HepG2 (cell line): ENCODE results near the gene TFB1M. TPM values are rescaled to one million over a fixed set of nuclear protein-coding genes. Genes with fewer than 3 reads are reported as not detected.

Experiments used
- BORCS8-MEF2B ChIP-seq: sonication (generic); formaldehyde crosslinking; IDR thresholded peaks from 2 replicates; pipeline ENCODE4 v1.8.0; 2022; ENCODE audit warnings: mild to moderate bottlenecking, missing genetic modification reagents
- CBFB ChIP-seq: sonication (generic); formaldehyde crosslinking; IDR thresholded peaks from 2 replicates; pipeline ENCODE4 v1.4.0; 2020; ENCODE audit warnings: missing genetic modification reagents
- ELF1 ChIP-seq: sonication (generic); formaldehyde crosslinking; IDR thresholded peaks from 2 replicates; pipeline ENCODE4 v1.4.0; 2020; ENCODE audit warnings: missing genetic modification reagents
- FOXO1 ChIP-seq: sonication (generic); formaldehyde crosslinking; IDR thresholded peaks from 2 replicates; pipeline ENCODE4 v1.4.0; 2020; ENCODE audit warnings: missing genetic modification reagents
- GABPB1 ChIP-seq: IDR thresholded peaks from 2 replicates; pipeline ENCODE4 v1.6.1; 2016; ENCODE audit warnings: mild to moderate bottlenecking, missing genetic modification reagents, moderate library complexity, missing compliant biosample characterization
- KDM5B ChIP-seq: sonication (generic); formaldehyde crosslinking; IDR thresholded peaks from 2 replicates; pipeline ENCODE4 v1.4.0; 2020; ENCODE audit warnings: missing genetic modification reagents, mild to moderate bottlenecking, borderline replicate concordance
- MBD4 ChIP-seq: IDR thresholded peaks from 2 replicates; pipeline ENCODE4 v1.6.1; 2012; ENCODE audit warnings: low read length, inconsistent platforms, borderline replicate concordance
- NCOA1 ChIP-seq: sonication (generic); formaldehyde crosslinking; IDR thresholded peaks from 2 replicates; pipeline ENCODE4 v1.9.0; 2021; ENCODE audit warnings: missing genetic modification reagents
- NFE2L2 ChIP-seq: fragments of 150-350 bp; IDR thresholded peaks from 2 replicates; pipeline ENCODE4 v1.6.1; 2014; ENCODE audit warnings: low read length
- PHB2 ChIP-seq: fragments of 450-650 bp; IDR thresholded peaks from 2 replicates; pipeline ENCODE4 v1.6.1; 2018; ENCODE audit not compliant: partially characterized antibody
- POLR2AphosphoS5 ChIP-seq: IDR thresholded peaks from 2 replicates; pipeline ENCODE4 v1.6.1; 2012; ENCODE audit warnings: low read depth, low read length
- PRPF4 ChIP-seq: fragments of 200-400 bp; formaldehyde crosslinking; IDR thresholded peaks from 2 replicates; pipeline ENCODE4 v1.6.1; 2016; ENCODE audit warnings: low read length, low read depth; ENCODE audit not compliant: poor library complexity, severe bottlenecking
- ZFP1 ChIP-seq: IDR thresholded peaks from 2 replicates; pipeline ENCODE4 v1.6.1; 2016
- ZNF484 ChIP-seq: sonication (generic); formaldehyde crosslinking; IDR thresholded peaks from 2 replicates; pipeline ENCODE4 v1.5.1; 2020; ENCODE audit warnings: mild to moderate bottlenecking, low read depth, missing genetic modification reagents, borderline replicate concordance
- ZNF709 ChIP-seq: sonication (generic); formaldehyde crosslinking; IDR thresholded peaks from 2 replicates; pipeline ENCODE4 v1.5.0; 2020; ENCODE audit warnings: mild to moderate bottlenecking, missing genetic modification reagents
- ZNF883 ChIP-seq: sonication (generic); formaldehyde crosslinking; IDR thresholded peaks from 2 replicates; pipeline ENCODE4 v1.5.1; 2020; ENCODE audit warnings: mild to moderate bottlenecking, missing genetic modification reagents; ENCODE audit errors: not compliant biosample characterization
- ZZZ3 ChIP-seq: sonication (generic); formaldehyde crosslinking; IDR thresholded peaks from 2 replicates; pipeline ENCODE4 v1.4.0; 2020; ENCODE audit warnings: missing genetic modification reagents, mild to moderate bottlenecking, borderline replicate concordance
- polyA plus RNA-seq, 8 experiments: library from polyadenylated mRNA; depleted of rRNA in 3 of 8; stranded (reverse) in 7 of 8; unstranded in 1 of 8; fragments of >200 nt; fragmentation: Illumina TruSeq in 4 of 8; extraction: Trizol in 4 of 8; gene quantifications; 2 replicates each; pipeline versions ENCODE4 v1.2.1 to v1.2.3, GENCODE V29; 2011 to 2016; ENCODE audit warnings: low read depth in 4 of 8, missing spikeins in 1 of 8, mixed read lengths in 1 of 8; ENCODE audit not compliant: insufficient read depth in 1 of 8
- total RNA-seq, 5 experiments: library from RNA; depleted of rRNA; stranded (reverse); fragments of >200 nt; fragmentation: Illumina TruSeq; extraction: Trizol; gene quantifications; 2 replicates each; pipeline ENCODE4 v1.2.3, GENCODE V29; 2016; ENCODE audit warnings: low read depth in 1 of 5
- TF ChIP-seq, protein P1 (sequence below): sonication (generic); formaldehyde crosslinking; IDR thresholded peaks from 2 replicates; pipeline ENCODE4 v1.5.0; 2020; ENCODE audit warnings: missing genetic modification reagents, mild to moderate bottlenecking, borderline replicate concordance
- TF ChIP-seq, protein P2 (sequence below): IDR thresholded peaks from 2 replicates; pipeline ENCODE4 v1.6.1; 2012; ENCODE audit warnings: low read length, improper control_type of control experiment
- TF ChIP-seq, protein P3 (sequence below): sonication (generic); formaldehyde crosslinking; IDR thresholded peaks from 2 replicates; pipeline ENCODE4 v1.5.1; 2020; ENCODE audit warnings: missing genetic modification reagents, mild to moderate bottlenecking, borderline replicate concordance
- TF ChIP-seq, protein P4 (sequence below): sonication (generic); formaldehyde crosslinking; IDR thresholded peaks from 2 replicates; pipeline ENCODE4 v1.8.1; 2022; ENCODE audit warnings: low read depth, mild to moderate bottlenecking, missing genetic modification reagents

Gene TFB1M
- total and polyA plus RNA-seq, 2 of the 13 experiments (the other 11 are each of a cell fraction or from before 2014, with no cell fraction given), result 91.4 to 122 TPM

DNA sequence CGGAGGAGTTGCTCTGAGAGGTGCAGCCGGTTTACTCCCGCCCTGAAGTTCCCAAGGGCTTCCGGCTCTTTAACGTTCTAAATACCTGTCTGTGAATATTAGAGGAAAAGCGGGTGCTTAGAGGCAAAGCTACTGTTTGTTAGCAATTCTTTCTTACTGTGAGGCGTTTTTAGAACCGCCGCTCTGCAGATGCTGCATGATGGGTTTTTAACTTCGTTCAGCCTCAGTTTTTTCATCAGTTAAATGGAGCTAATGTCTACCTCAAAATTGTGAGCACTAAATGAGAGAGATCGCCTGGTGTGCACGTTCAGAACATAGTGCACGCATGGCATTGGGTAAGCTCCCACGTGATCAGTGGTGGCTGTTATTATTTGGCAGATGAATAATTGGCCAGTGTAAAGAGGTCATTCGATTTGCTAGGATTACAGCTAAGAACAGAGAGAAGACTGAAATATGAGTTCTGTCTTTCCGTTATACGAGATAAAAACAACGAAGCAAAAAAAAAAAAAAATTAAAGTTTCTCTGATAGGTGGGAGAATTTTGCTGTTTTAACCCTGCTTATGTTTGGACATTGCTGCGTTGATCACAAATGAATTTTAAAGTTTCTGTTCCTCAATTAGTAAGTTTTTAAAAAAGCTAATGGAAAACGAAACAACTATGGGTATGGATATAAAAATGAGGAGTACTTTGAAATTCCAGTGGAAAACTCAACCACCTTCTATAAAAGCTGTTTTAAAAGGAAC, 660 bp upstream of the TFB1M start (continued):
- TF ChIP-seq, protein P1, sequence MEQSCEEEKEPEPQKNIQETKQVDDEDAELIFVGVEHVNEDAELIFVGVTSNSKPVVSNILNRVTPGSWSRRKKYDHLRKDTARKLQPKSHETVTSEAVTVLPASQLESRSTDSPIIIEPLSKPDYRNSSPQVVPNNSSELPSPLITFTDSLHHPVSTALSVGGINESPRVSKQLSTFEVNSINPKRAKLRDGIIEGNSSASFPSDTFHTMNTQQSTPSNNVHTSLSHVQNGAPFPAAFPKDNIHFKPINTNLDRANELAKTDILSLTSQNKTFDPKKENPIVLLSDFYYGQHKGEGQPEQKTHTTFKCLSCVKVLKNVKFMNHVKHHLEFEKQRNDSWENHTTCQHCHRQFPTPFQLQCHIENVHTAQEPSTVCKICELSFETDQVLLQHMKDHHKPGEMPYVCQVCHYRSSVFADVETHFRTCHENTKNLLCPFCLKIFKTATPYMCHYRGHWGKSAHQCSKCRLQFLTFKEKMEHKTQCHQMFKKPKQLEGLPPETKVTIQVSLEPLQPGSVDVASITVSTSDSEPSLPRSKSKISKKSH (CRISPR knock-in tag), result no peak
- TF ChIP-seq CBFB (CRISPR knock-in tag) (no peak; the same call in 1 of the 2 replicates), ZNF883 (no peak), POLR2AphosphoS5 (peak; percentile 63), ZNF484 (CRISPR knock-in tag) (no peak), BORCS8-MEF2B (no peak; the same call in 1 of the 2 replicates), NCOA1 (CRISPR knock-in tag) (peak; percentile 78), ZZZ3 (CRISPR knock-in tag) (no peak), FOXO1 (CRISPR knock-in tag) (no peak; the same call in 1 of the 2 replicates), PHB2 (no peak), GABPB1 (CRISPR knock-in tag) (peak; percentile 56), ELF1 (CRISPR knock-in tag) (peak; percentile 75), ZFP1 (CRISPR knock-in tag) (no peak), PRPF4 (no peak), KDM5B (CRISPR knock-in tag) (no peak; the same call in 1 of the 2 replicates), NFE2L2 (no peak), ZNF709 (CRISPR knock-in tag) (no peak; the same call in 1 of the 2 replicates), MBD4 (peak; percentile 75; the same call in 1 of the 2 replicates)
- TF ChIP-seq, protein P2, sequence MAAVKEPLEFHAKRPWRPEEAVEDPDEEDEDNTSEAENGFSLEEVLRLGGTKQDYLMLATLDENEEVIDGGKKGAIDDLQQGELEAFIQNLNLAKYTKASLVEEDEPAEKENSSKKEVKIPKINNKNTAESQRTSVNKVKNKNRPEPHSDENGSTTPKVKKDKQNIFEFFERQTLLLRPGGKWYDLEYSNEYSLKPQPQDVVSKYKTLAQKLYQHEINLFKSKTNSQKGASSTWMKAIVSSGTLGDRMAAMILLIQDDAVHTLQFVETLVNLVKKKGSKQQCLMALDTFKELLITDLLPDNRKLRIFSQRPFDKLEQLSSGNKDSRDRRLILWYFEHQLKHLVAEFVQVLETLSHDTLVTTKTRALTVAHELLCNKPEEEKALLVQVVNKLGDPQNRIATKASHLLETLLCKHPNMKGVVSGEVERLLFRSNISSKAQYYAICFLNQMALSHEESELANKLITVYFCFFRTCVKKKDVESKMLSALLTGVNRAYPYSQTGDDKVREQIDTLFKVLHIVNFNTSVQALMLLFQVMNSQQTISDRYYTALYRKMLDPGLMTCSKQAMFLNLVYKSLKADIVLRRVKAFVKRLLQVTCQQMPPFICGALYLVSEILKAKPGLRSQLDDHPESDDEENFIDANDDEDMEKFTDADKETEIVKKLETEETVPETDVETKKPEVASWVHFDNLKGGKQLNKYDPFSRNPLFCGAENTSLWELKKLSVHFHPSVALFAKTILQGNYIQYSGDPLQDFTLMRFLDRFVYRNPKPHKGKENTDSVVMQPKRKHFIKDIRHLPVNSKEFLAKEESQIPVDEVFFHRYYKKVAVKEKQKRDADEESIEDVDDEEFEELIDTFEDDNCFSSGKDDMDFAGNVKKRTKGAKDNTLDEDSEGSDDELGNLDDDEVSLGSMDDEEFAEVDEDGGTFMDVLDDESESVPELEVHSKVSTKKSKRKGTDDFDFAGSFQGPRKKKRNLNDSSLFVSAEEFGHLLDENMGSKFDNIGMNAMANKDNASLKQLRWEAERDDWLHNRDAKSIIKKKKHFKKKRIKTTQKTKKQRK, result no peak
- TF ChIP-seq, protein P3, sequence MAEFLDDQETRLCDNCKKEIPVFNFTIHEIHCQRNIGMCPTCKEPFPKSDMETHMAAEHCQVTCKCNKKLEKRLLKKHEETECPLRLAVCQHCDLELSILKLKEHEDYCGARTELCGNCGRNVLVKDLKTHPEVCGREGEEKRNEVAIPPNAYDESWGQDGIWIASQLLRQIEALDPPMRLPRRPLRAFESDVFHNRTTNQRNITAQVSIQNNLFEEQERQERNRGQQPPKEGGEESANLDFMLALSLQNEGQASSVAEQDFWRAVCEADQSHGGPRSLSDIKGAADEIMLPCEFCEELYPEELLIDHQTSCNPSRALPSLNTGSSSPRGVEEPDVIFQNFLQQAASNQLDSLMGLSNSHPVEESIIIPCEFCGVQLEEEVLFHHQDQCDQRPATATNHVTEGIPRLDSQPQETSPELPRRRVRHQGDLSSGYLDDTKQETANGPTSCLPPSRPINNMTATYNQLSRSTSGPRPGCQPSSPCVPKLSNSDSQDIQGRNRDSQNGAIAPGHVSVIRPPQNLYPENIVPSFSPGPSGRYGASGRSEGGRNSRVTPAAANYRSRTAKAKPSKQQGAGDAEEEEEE (CRISPR knock-in tag), result no peak
- TF ChIP-seq, protein P4, sequence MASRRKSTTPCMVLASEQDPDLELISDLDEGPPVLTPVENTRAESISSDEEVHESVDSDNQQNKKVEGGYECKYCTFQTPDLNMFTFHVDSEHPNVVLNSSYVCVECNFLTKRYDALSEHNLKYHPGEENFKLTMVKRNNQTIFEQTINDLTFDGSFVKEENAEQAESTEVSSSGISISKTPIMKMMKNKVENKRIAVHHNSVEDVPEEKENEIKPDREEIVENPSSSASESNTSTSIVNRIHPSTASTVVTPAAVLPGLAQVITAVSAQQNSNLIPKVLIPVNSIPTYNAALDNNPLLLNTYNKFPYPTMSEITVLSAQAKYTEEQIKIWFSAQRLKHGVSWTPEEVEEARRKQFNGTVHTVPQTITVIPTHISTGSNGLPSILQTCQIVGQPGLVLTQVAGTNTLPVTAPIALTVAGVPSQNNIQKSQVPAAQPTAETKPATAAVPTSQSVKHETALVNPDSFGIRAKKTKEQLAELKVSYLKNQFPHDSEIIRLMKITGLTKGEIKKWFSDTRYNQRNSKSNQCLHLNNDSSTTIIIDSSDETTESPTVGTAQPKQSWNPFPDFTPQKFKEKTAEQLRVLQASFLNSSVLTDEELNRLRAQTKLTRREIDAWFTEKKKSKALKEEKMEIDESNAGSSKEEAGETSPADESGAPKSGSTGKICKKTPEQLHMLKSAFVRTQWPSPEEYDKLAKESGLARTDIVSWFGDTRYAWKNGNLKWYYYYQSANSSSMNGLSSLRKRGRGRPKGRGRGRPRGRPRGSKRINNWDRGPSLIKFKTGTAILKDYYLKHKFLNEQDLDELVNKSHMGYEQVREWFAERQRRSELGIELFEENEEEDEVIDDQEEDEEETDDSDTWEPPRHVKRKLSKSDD (CRISPR knock-in tag), result no peak
